A549 (cell line): ENCODE data around the gene PLA2G10. TPM values are rescaled to one million over a fixed set of nuclear protein-coding genes. Genes with fewer than 3 reads are reported as not detected.
"Not testable (repeated sequence)": the region's sequence is repeated elsewhere in the genome, so short reads cannot be mapped to it uniquely, and the experiment has no call there.

Experiments used
- ATAC-seq, 2 experiments: fragments of 200-7000 bp in 1 of 2; fragments of >200 bp in 1 of 2; cut with Nextera tagmentation in 1 of 2; cut with Tn5 transposase in 1 of 2; 3 replicates each; pipeline versions ENCODE4 v1.8.0 to v1.9.1; 2018 to 2020; ENCODE audit warnings: mild to moderate bottlenecking in 1 of 2, moderate library complexity in 1 of 2
- CTCF ChIA-PET: fragments of 300-600 bp; sonication (Branson Sonifier 250); formaldehyde crosslinking; extraction: SDS; loops from one replicate; lab custom pipeline; 2021; ENCODE audit warnings: antibody characterized with exemption, inconsistent platforms; lab: Yijun Ruan, JAX
- POLR2A ChIA-PET: fragments of 350-600 bp; formaldehyde crosslinking; extraction: SDS; loops from one replicate; lab custom pipeline; 2021; ENCODE audit warnings: antibody characterized with exemption, inconsistent platforms; lab: Yijun Ruan, JAX
- DNase-seq, 2 experiments: peaks; one replicate each; pipeline versions ENCODE4 v3.0.0 to v3.0.0-alpha.2; 2011 to 2016; ENCODE audit warnings: low read depth in 1 of 2, low spot score in 1 of 2
- FAIRE-seq: peaks from 2 replicates; lab custom pipeline; 2011; peaks lifted over from hg19 to GRCh38; lab: Jason Lieb, UNC
- H3K27ac ChIP-seq, 2 experiments: fragments of >200 bp; sonication (Bioruptor Twin); formaldehyde crosslinking; 3 replicates each; pipeline ENCODE4 v1.5.1; 2016 to 2017
- H3K4me1 ChIP-seq: fragments of >200 bp; sonication (Bioruptor Twin); formaldehyde crosslinking; 3 replicates; pipeline ENCODE4 v1.6.1; 2016
- H3K4me2 ChIP-seq: fragments of >200 bp; sonication (Bioruptor Twin); formaldehyde crosslinking; 3 replicates; pipeline ENCODE4 v1.6.1; 2016
- H3K4me3 ChIP-seq: fragments of >200 bp; sonication (Bioruptor Twin); formaldehyde crosslinking; 3 replicates; pipeline ENCODE4 v1.5.1; 2016
- H3K9me3 ChIP-seq: fragments of >200 bp; sonication (Bioruptor Twin); formaldehyde crosslinking; 3 replicates; pipeline ENCODE4 v1.6.1; 2016
- BCL3 ChIP-seq: fragments of >200 bp; sonication (Bioruptor Twin); formaldehyde crosslinking; IDR thresholded peaks from 3 replicates; pipeline ENCODE4 v1.6.1; 2016
- CHD2 ChIP-seq: fragments of 150-350 bp; IDR thresholded peaks from 2 replicates; pipeline ENCODE4 v1.6.1; 2014; ENCODE audit warnings: low read length; ENCODE audit not compliant: partially characterized antibody
- FOSB ChIP-seq: fragments of 250-450 bp; sonication (Bioruptor Pico); IDR thresholded peaks from 2 replicates; pipeline ENCODE4 v1.5.0; 2020; ENCODE audit warnings: mild to moderate bottlenecking, moderate library complexity
- FOXS1 ChIP-seq: fragments of 250-450 bp; sonication (Bioruptor Pico); IDR thresholded peaks from 2 replicates; pipeline ENCODE4 v1.5.0; 2020; ENCODE audit warnings: mild to moderate bottlenecking, moderate library complexity
- HOXB13 ChIP-seq: fragments of 250-450 bp; sonication (Bioruptor Pico); IDR thresholded peaks from 2 replicates; pipeline ENCODE4 v1.5.0; 2020; ENCODE audit warnings: low read depth, mild to moderate bottlenecking, moderate library complexity
- HOXB5 ChIP-seq: fragments of 250-450 bp; sonication (Bioruptor Pico); IDR thresholded peaks from 2 replicates; pipeline ENCODE4 v1.5.0; 2020; ENCODE audit warnings: mild to moderate bottlenecking, moderate library complexity
- JUNB ChIP-seq: fragments of >200 bp; sonication (Bioruptor Twin); formaldehyde crosslinking; IDR thresholded peaks from 2 replicates; pipeline ENCODE4 v1.6.1; 2016
- NR3C1 ChIP-seq: fragments of >200 bp; sonication (Bioruptor Twin); formaldehyde crosslinking; IDR thresholded peaks from 3 replicates; pipeline ENCODE4 v1.6.1; 2017
- USF2 ChIP-seq: fragments of 450-650 bp; IDR thresholded peaks from 2 replicates; pipeline ENCODE4 v1.6.1; 2014; ENCODE audit warnings: antibody characterized with exemption
- ZFP36 ChIP-seq: fragments of 450-650 bp; IDR thresholded peaks from 2 replicates; pipeline ENCODE4 v1.6.1; 2014; ENCODE audit warnings: borderline replicate concordance; ENCODE audit not compliant: partially characterized antibody
- ZNF302 ChIP-seq: fragments of 250-450 bp; sonication (Bioruptor Pico); IDR thresholded peaks from 2 replicates; pipeline ENCODE4 v1.9.0; 2021; ENCODE audit warnings: inconsistent platforms, mild to moderate bottlenecking, moderate library complexity
- WGBS: methylation state at CpG from one replicate; pipeline ENCODE4 v1.1.6; 2017; ENCODE audit errors: missing lambda C conversion rate; 5-methylcytosine and 5-hydroxymethylcytosine counted together
- polyA plus RNA-seq, 4 experiments: library from polyadenylated mRNA; depleted of rRNA in 3 of 4; stranded (reverse); fragments of >200 nt; fragmentation: RNase III in 1 of 4; extraction: RNeasy Plus Mini Kit Qiagen cat#74134 plus additional on column Dnase treatment in 1 of 4; gene quantifications; 2 replicates in 3 of 4; 3 replicates in 1 of 4; pipeline ENCODE4 v1.2.3, GENCODE V29; 2011 to 2017

PLA2G10 gene
- polyA plus RNA-seq, 2 of the 4 experiments (the other 2 are of a cell fraction), result 0.52 to 0.70 TPM

- H3K9me3 ChIP-seq, FAIRE-seq, CTCF ChIA-PET, DNase-seq, H3K4me3 ChIP-seq, ATAC-seq, POLR2A ChIA-PET: not testable (repeated sequence)
- 0% methylated on average over 1 of the region's 1 CpG for WGBS
- peaks cover 46% of the 10 kb centered on the region; the same call in 2 of the 3 replicates for H3K4me1 ChIP-seq
- peak overlapping the region; percentile 43 to 62; a peak in 2 of 6 replicates for H3K27ac ChIP-seq
- TF ChIP-seq HOXB13 (CRISPR knock-in tag), result 0 out of 2 replicates have a peak, but pooled peaks have one; percentile 31
- TF ChIP-seq HOXB5 (CRISPR knock-in tag), result 0 out of 2 replicates have a peak, but pooled peaks have one; percentile 22
- TF ChIP-seq FOXS1 (CRISPR knock-in tag), result peak; percentile 72; the same call in 1 of the 2 replicates
- H3K4me2 ChIP-seq, result peak overlapping the region; percentile 55
These were observed 57.2 kb downstream of the PLA2G10 start for GRCh38 chr16:14636951-14637240.

GRCh38 chr16:14636179-14636950 is 57.7 kb downstream of the PLA2G10 start:
- H3K27ac ChIP-seq, result peak overlapping the region; percentile 43 to 53; a peak in 2 of 6 replicates
- FAIRE-seq, result not testable (repeated sequence)

GRCh38 chr16:14635395-14636165 is 58.5 kb downstream of the PLA2G10 start:
- DNase-seq (no peak), ATAC-seq (no peak), FAIRE-seq (no peak)
- ChIA-PET POLR2A (interaction anchor here (1.0 kb wide), 1 partner anchor 26 kb away, joined by 3 read pairs; no protein-coding TSS in a partner anchor), CTCF (no interaction called here)
- peak overlapping the region; percentile 55 for H3K4me2 ChIP-seq
- no peaks in the 10 kb centered on the region for H3K9me3 ChIP-seq
- H3K4me3 ChIP-seq, result no peak overlapping the region
- peaks cover 50% of the 10 kb centered on the region; the same call in 2 of the 3 replicates for H3K4me1 ChIP-seq
- 82% methylated on average over 12 of the region's 12 CpGs for WGBS
- peak overlapping the region in 1 of 2 experiments; percentile 53; a peak in 1 of 6 replicates for H3K27ac ChIP-seq
- TF ChIP-seq NR3C1 (no peak), FOSB (no peak), ZNF302 (CRISPR knock-in tag) (no peak), ZFP36 (no peak), JUNB (no peak), BCL3 (no peak)

More at GRCh38 chr16:14636179-14636950, 57.7 kb downstream of the PLA2G10 start:
- H3K9me3 ChIP-seq, POLR2A ChIA-PET, H3K4me3 ChIP-seq, ATAC-seq, CTCF ChIA-PET: not testable (repeated sequence)
- 40% methylated on average over 13 of the region's 17 CpGs for WGBS
- DNase-seq, result peak in 1 of 2 experiments; percentile 41
- H3K4me1 ChIP-seq, result peaks cover 47% of the 10 kb centered on the region; the same call in 2 of the 3 replicates
- H3K4me2 ChIP-seq, result peak overlapping the region; percentile 55
- peak; percentile 16; the same call in 1 of the 2 replicates for TF ChIP-seq USF2

GRCh38 chr16:14634389-14634725 is 59.8 kb downstream of the PLA2G10 start:
- DNase-seq (no peak), ATAC-seq (no peak), FAIRE-seq (no peak)
- peaks cover 53% of the 10 kb centered on the region; the same call in 2 of the 3 replicates for H3K4me1 ChIP-seq
- peak overlapping the region in 1 of 2 experiments; percentile 97; a peak in 2 of 6 replicates for H3K27ac ChIP-seq
- no peaks in the 10 kb centered on the region for H3K9me3 ChIP-seq
- POLR2A ChIA-PET, result interaction anchor here (0.6 to 1.1 kb wide), 2 partner anchors 9 to 348 kb away, joined by 3 to 9 read pairs; no protein-coding TSS in a partner anchor
- peak overlapping the region; percentile 90 for H3K4me2 ChIP-seq
- TF ChIP-seq CHD2, result no peak
- CTCF ChIA-PET, result interaction anchor here (0.7 to 1.7 kb wide), 4 partner anchors 8 to 17 kb away, joined by 3 to 4 read pairs (median 4); no protein-coding TSS in a partner anchor
- 75% methylated on average over 7 of the region's 7 CpGs for WGBS
- H3K4me3 ChIP-seq, result peak overlapping the region; percentile 91
